SK-N-SH (cell line): ENCODE data around the gene PEX1. TPM values are rescaled to one million over a fixed set of nuclear protein-coding genes. Genes with fewer than 3 reads are reported as not detected.
A peak's percentile ranks its signal among the peaks of the same experiment; 100 is the strongest.

Experiments
- CTCF ChIA-PET: fragments of 300-600, 350-600 bp; formaldehyde crosslinking; extraction: SDS; loops from one replicate; lab custom pipeline; 2021; lab: Yijun Ruan, JAX
- POLR2A ChIA-PET: fragments of 350-600 bp; sonication (Branson Sonifier 250); formaldehyde crosslinking; extraction: SDS; loops from one replicate; lab custom pipeline; 2020; ENCODE audit warnings: antibody characterized with exemption, inconsistent platforms; lab: Yijun Ruan, JAX
- DNase-seq: peaks from one replicate; pipeline ENCODE4 v3.0.0; 2012
- H2AFZ ChIP-seq: fragments of 200-600 bp; sonication (generic); 2 replicates; pipeline ENCODE4 v1.8.1; 2016; ENCODE audit warnings: antibody characterized with exemption, mild to moderate bottlenecking, low read depth
- H3F3A ChIP-seq: fragments of 200-600 bp; sonication (generic); replicated peaks from 2 replicates; pipeline ENCODE3; 2016; ENCODE audit warnings: antibody characterized with exemption, mild to moderate bottlenecking; ENCODE audit not compliant: insufficient read depth
- H3K27ac ChIP-seq, 2 experiments: fragments of 200-500 bp in 1 of 2; fragments of 200-600 bp in 1 of 2; sonication (Bioruptor generic) in 1 of 2; sonication (generic), shearing (Covaris generic) in 1 of 2; 2 replicates each; pipeline versions ENCODE4 v1.5.1 to v1.6.1; 2014 to 2016; ENCODE audit warnings: low read depth in 2 of 2, inconsistent platforms in 1 of 2, low read length in 1 of 2, mild to moderate bottlenecking in 1 of 2, mixed read lengths in 1 of 2
- H3K27me3 ChIP-seq: fragments of 200-600 bp; sonication (generic), shearing (Covaris generic); 2 replicates; pipeline ENCODE4 v1.6.1; 2016; ENCODE audit warnings: mixed run types; ENCODE audit not compliant: insufficient read depth
- H3K36me3 ChIP-seq, 2 experiments: fragments of 200-500 bp in 1 of 2; fragments of 200-600 bp in 1 of 2; sonication (Bioruptor generic) in 1 of 2; sonication (generic) in 1 of 2; replicated peaks in 1 of 2; 2 replicates each; pipeline versions ENCODE3 to v1.5.1; 2014 to 2016; ENCODE audit warnings: low read length in 1 of 2, mild to moderate bottlenecking in 1 of 2; ENCODE audit not compliant: insufficient read depth in 2 of 2, control insufficient read depth in 1 of 2
- H3K4me1 ChIP-seq, 2 experiments: fragments of 200-500 bp in 1 of 2; fragments of 200-600 bp in 1 of 2; sonication (Bioruptor generic) in 1 of 2; sonication (generic), shearing (Covaris generic) in 1 of 2; 2 replicates each; pipeline versions ENCODE4 v1.5.1 to v1.6.1; 2014 to 2016; ENCODE audit warnings: low read depth in 1 of 2, low read length in 1 of 2, mixed run types in 1 of 2; ENCODE audit not compliant: insufficient read depth in 2 of 2, control insufficient read depth in 1 of 2
- H3K4me2 ChIP-seq: fragments of 200-600 bp; sonication (generic), shearing (Covaris generic); 2 replicates; pipeline ENCODE4 v1.6.1; 2017; ENCODE audit warnings: mixed run types
- H3K4me3 ChIP-seq, 2 experiments: fragments of 200-500 bp in 1 of 2; fragments of 200-600 bp in 1 of 2; sonication (Bioruptor generic) in 1 of 2; sonication (generic), shearing (Covaris generic) in 1 of 2; 2 replicates each; pipeline versions ENCODE4 v1.5.1 to v1.8.1; 2014 to 2016; ENCODE audit warnings: low read depth in 2 of 2, inconsistent platforms in 1 of 2, low read length in 1 of 2, mild to moderate bottlenecking in 1 of 2, mixed read lengths in 1 of 2, moderate library complexity in 1 of 2
- H3K79me2 ChIP-seq: fragments of 200-600 bp; sonication (generic); 2 replicates; pipeline ENCODE4 v1.8.1; 2017; ENCODE audit warnings: mild to moderate bottlenecking; ENCODE audit not compliant: insufficient read depth
- H3K9ac ChIP-seq: fragments of 200-600 bp; sonication (generic); 2 replicates; pipeline ENCODE4 v1.6.1; 2017; ENCODE audit warnings: mixed run types
- H3K9me2 ChIP-seq: fragments of 200-600 bp; sonication (generic); 2 replicates; pipeline ENCODE4 v1.6.1; 2017; ENCODE audit warnings: mixed run types
- H3K9me3 ChIP-seq: fragments of 200-600 bp; sonication (generic); 2 replicates; pipeline ENCODE4 v1.6.1; 2017; ENCODE audit warnings: mixed run types, mild to moderate bottlenecking, moderate library complexity
- H4K20me1 ChIP-seq: fragments of 200-600 bp; sonication (generic); 2 replicates; pipeline ENCODE4 v1.6.1; 2017; ENCODE audit warnings: mild to moderate bottlenecking, mixed run types; ENCODE audit not compliant: insufficient read depth
- CTCF ChIP-seq: fragments of 200-600 bp; sonication (generic); IDR thresholded peaks from 2 replicates; pipeline ENCODE4 v1.6.1; 2017; ENCODE audit warnings: antibody characterized with exemption, mild to moderate bottlenecking, moderate library complexity
- ELF1 ChIP-seq: IDR thresholded peaks from 2 replicates; pipeline ENCODE4 v1.4.0; 2012
- FOSL2 ChIP-seq: IDR thresholded peaks from 2 replicates; pipeline ENCODE4 v1.4.0; 2012; ENCODE audit warnings: low read depth, mild to moderate bottlenecking, moderate library complexity, borderline replicate concordance
- FOXJ3 ChIP-seq: sonication (generic); formaldehyde crosslinking; IDR thresholded peaks from 2 replicates; pipeline ENCODE4 v1.5.1; 2020; ENCODE audit warnings: mild to moderate bottlenecking, missing genetic modification reagents
- FOXM1 ChIP-seq: IDR thresholded peaks from 2 replicates; pipeline ENCODE4 v1.4.0; 2012; ENCODE audit warnings: low read depth, mild to moderate bottlenecking
- IRF3 ChIP-seq: fragments of 150-350 bp; IDR thresholded peaks from 2 replicates; pipeline ENCODE4 v1.6.1; 2016; ENCODE audit warnings: mild to moderate bottlenecking, low read depth, low read length
- MAX ChIP-seq: IDR thresholded peaks from 2 replicates; pipeline ENCODE4 v1.4.0; 2012; ENCODE audit warnings: low read depth
- NFIC ChIP-seq: IDR thresholded peaks from 2 replicates; pipeline ENCODE4 v1.4.0; 2012; ENCODE audit warnings: borderline replicate concordance
- NRF1 ChIP-seq: IDR thresholded peaks from 2 replicates; pipeline ENCODE4 v1.6.1; 2012; ENCODE audit warnings: low read depth, mild to moderate bottlenecking, low read length
- POLR2AphosphoS5 ChIP-seq: IDR thresholded peaks from 2 replicates; pipeline ENCODE4 v1.6.1; 2012; ENCODE audit warnings: low read depth, low read length
- RFX5 ChIP-seq: IDR thresholded peaks from 2 replicates; pipeline ENCODE4 v1.6.1; 2012; ENCODE audit warnings: mild to moderate bottlenecking, improper control_type of control experiment, low read length
- YY1 ChIP-seq: IDR thresholded peaks from 2 replicates; pipeline ENCODE4 v1.4.0; 2012; ENCODE audit warnings: low read depth, mild to moderate bottlenecking
- WGBS: methylation state at CpG from one replicate; pipeline ENCODE4 v1.1.6; 2017; ENCODE audit warnings: low lambda C conversion rate; 5-methylcytosine and 5-hydroxymethylcytosine counted together
- polyA plus RNA-seq, 3 experiments: library from polyadenylated mRNA; depleted of rRNA; stranded (reverse); fragments of >200 nt; gene quantifications; 2 replicates each; pipeline ENCODE4 v1.2.3, GENCODE V29; 2012

The PEX1 gene
- polyA plus RNA-seq, 1 of the 3 experiments (the other 2 are of a cell fraction) = 16.0 TPM

GRCh38 chr7:92534572-92534971 lies 6.3 kb upstream of the PEX1 start:
- Histone ChIP-seq H4K20me1 (no peaks in the 10 kb centered on the region), H3K4me1 (peaks cover under 1 to 8% of the 10 kb centered on the region in 2 experiments; a peak in 3 of 4 replicates), H3K9me2 (no peaks in the 10 kb centered on the region), H2AFZ (no peak overlapping the region), H3K9ac (no peak overlapping the region), H3K27ac (no peak overlapping the region), H3K4me2 (no peak overlapping the region), H3K79me2 (peaks cover 26% of the 10 kb centered on the region), H3K36me3 (peaks cover 81 to 85% of the 10 kb centered on the region in 2 experiments), H3K9me3 (no peaks in the 10 kb centered on the region), H3K4me3 (no peak overlapping the region), H3K27me3 (no peaks in the 10 kb centered on the region), H3F3A (no peaks in the 10 kb centered on the region)
- WGBS = 81% methylated on average over 9 of the region's 9 CpGs
- ChIA-PET CTCF (no interaction called here), POLR2A (no interaction called here)
- no peak for DNase-seq
- no peak for TF ChIP-seq POLR2AphosphoS5
- TF ChIP-seq FOSL2 = no peak

GRCh38 chr7:92528958-92529264 lies 591 bp upstream of the PEX1 start:
- 1% methylated on average over 13 of the region's 13 CpGs for WGBS
- TF ChIP-seq ELF1 (no peak), IRF3 (no peak), FOXM1 (no peak), FOXJ3 (no peak)
- ChIA-PET POLR2A (interaction anchor here (0.8 to 2.0 kb wide), 10 partner anchors 10 to 649 kb away, joined by 3 to 12 read pairs (median 4); partner anchors contain the start of genes ANKIB1, FAM133B, GATAD1 and KRIT1), CTCF (interaction anchor here (0.6 to 2.0 kb wide), 21 partner anchors 10 to 531 kb away, joined by 3 to 15 read pairs (median 4); partner anchors contain the start of gene FAM133B)
- Histone ChIP-seq H3K79me2 (peaks cover 69% of the 10 kb centered on the region), H3K4me1 (peaks cover 5 to 13% of the 10 kb centered on the region in 2 experiments; a peak in 2 of 4 replicates), H3K27ac (peak overlapping the region; percentile 65 to 94), H3K4me2 (peak overlapping the region; percentile 94), H3K9me2 (no peaks in the 10 kb centered on the region), H3K27me3 (no peaks in the 10 kb centered on the region), H3K4me3 (peak overlapping the region; percentile 94 to 100), H3K9me3 (no peaks in the 10 kb centered on the region), H3K9ac (peak overlapping the region; percentile 84), H4K20me1 (no peaks in the 10 kb centered on the region), H2AFZ (peak overlapping the region; percentile 97), H3K36me3 (peaks cover 30 to 35% of the 10 kb centered on the region in 2 experiments), H3F3A (no peaks in the 10 kb centered on the region)
- no peak for DNase-seq

- Histone ChIP-seq H3K27ac (peak overlapping the region; percentile 55 to 85), H3K79me2 (peaks cover 74% of the 10 kb centered on the region), H3K27me3 (no peaks in the 10 kb centered on the region), H3F3A (no peaks in the 10 kb centered on the region), H4K20me1 (no peaks in the 10 kb centered on the region), H3K9me3 (no peaks in the 10 kb centered on the region), H3K4me2 (peak overlapping the region; percentile 67), H3K9me2 (no peaks in the 10 kb centered on the region), H3K36me3 (peaks cover 17 to 21% of the 10 kb centered on the region in 2 experiments), H3K4me1 (peaks cover 5 to 13% of the 10 kb centered on the region in 2 experiments; a peak in 2 of 4 replicates), H3K4me3 (peak overlapping the region; percentile 89 to 100), H3K9ac (peak overlapping the region; percentile 68), H2AFZ (peak overlapping the region; percentile 88)
- 0 out of 2 replicates have a peak, but pooled peaks have one; percentile 15 for TF ChIP-seq NRF1
- TF ChIP-seq YY1 = 0 out of 2 replicates have a peak, but pooled peaks have one; percentile 14
- TF ChIP-seq NFIC = no peak
- TF ChIP-seq MAX = peak; percentile 16
- peak; percentile 27; the same call in 1 of the 2 replicates for TF ChIP-seq CTCF
- TF ChIP-seq FOXJ3 = peak; percentile 10; the same call in 1 of the 2 replicates
- TF ChIP-seq RFX5 = no peak
- ChIA-PET POLR2A (interaction anchor here (0.6 to 2.0 kb wide), 6 partner anchors 11 to 647 kb away, joined by 4 to 12 read pairs (median 6); partner anchors contain the start of genes FAM133B, GATAD1 and MTERF1), CTCF (interaction anchor here (0.5 to 2.0 kb wide), 14 partner anchors 9 to 1842 kb away, joined by 3 to 15 read pairs (median 4); partner anchors contain the start of gene FAM133B)
- peak; percentile 78 for DNase-seq
- WGBS = under 1% methylated on average over 31 of the region's 31 CpGs
These were observed 776 bp downstream of the PEX1 start for GRCh38 chr7:92527300-92528187.
